NCI-H460 (cell line): ENCODE data around the gene GPR15. TPM values are rescaled to one million over a fixed set of nuclear protein-coding genes. Genes with fewer than 3 reads are reported as not detected.

ENCODE experiments used
- DNase-seq: peaks from one replicate; pipeline ENCODE4 v3.0.0-alpha.2; 2016; ENCODE audit warnings: low read depth; ENCODE audit errors: extremely low read depth
- small RNA-seq, 2 experiments: library from RNA; depleted of rRNA; stranded (forward); fragments of <200 nt; gene quantifications; one replicate each; pipeline ENCODE3, GENCODE V24; 2014
- total RNA-seq: library from RNA; depleted of rRNA; stranded (reverse); fragments of >200 nt; shearing (Covaris generic); gene quantifications from 2 replicates; pipeline ENCODE4 v1.2.3, GENCODE V29; 2014; rRNA removed

GPR15 gene
- total RNA-seq, 1 experiment from 2014 or later = not detected

DNA sequence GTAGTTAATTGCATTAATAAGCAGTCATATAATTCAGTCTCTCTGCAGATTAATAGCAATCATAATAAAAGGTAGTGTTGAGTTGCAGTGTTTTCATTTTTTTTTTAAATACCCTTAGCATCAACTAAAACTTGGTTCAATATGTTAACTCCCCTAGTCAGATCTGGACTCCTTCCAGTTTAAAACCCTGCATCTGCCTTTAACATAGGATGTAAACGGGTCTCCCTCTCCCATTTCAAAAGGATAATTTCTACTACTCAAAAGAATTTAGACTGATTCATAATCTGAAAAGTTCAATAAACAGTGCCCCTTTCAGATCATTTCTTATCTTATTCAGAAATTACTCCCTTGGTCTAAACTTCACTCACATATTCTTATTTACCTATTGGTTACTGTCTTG lies 50.3 kb downstream of the GPR15 start:
- DNase-seq = no peak

DNA sequence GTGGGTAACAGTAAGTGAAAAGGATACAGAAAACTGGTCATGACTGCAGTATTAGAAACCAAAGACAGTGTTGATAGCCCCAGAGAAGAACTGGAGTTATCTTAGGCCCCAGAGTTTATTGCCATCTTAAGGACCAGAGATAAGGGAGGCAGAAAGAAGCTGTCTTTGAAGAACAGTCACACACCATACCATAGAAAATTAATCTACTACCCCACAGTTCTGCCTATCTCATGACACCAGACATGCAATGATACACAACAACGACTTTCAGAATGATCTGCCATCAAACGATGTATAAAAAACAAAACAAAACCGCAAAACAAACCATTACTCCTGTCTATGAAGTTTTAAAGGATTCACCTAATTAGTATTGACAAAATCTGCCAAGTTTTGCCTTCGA lies 52.0 kb downstream of the GPR15 start:
- no peak for DNase-seq

Small RNA genes lying within 50 kb of the gene (small RNA-seq; reads per million reads assigned to genes)
- 0 reads per million in 2 experiments for gene RPL38P4

Other genes starting within 250 kb of the GPR15 start
- not detected in 2 replicates for gene OR5H2, start 249.5 kb upstream of the GPR15 start, total RNA-seq
- gene OR5K4, start 178.1 kb upstream of the GPR15 start, total RNA-seq = not detected in 2 replicates
- gene OR5K3, start 141.3 kb upstream of the GPR15 start, total RNA-seq = not detected in 2 replicates
- not detected in 2 replicates for gene OR5K1, start 68.8 kb upstream of the GPR15 start, total RNA-seq
- gene OR5K2, start 34.3 kb upstream of the GPR15 start, total RNA-seq = not detected in 2 replicates
- gene CLDND1, start 9.1 kb upstream of the GPR15 start, total RNA-seq = 80.0 and 104 TPM in 2 replicates
- 13.5 and 14.1 TPM in 2 replicates for gene CPOX, start 61.6 kb downstream of the GPR15 start, total RNA-seq
- gene ST3GAL6, start 231.4 kb downstream of the GPR15 start, total RNA-seq = 1.3 TPM in 1 of 2 replicates, not detected in the other